Neural progenitor cell (in vitro differentiated cells): ENCODE results near the gene INHBC.

Source experiments
- EZH2 ChIP-seq: fragments of 200-600 bp; sonication (generic); IDR thresholded peaks from 2 replicates; pipeline ENCODE4 v1.6.1; 2017; ENCODE audit warnings: antibody characterized with exemption, mild to moderate bottlenecking, moderate library complexity
- TF ChIP-seq, protein P1 (sequence below): fragments of 200-600 bp; sonication (generic); IDR thresholded peaks from 2 replicates; pipeline ENCODE4 v1.5.1; 2017; ENCODE audit warnings: antibody characterized with exemption, mild to moderate bottlenecking

GRCh38 chr12:57479043-57479375 is 44.4 kb downstream of the INHBC start:
- TF ChIP-seq, protein P1, sequence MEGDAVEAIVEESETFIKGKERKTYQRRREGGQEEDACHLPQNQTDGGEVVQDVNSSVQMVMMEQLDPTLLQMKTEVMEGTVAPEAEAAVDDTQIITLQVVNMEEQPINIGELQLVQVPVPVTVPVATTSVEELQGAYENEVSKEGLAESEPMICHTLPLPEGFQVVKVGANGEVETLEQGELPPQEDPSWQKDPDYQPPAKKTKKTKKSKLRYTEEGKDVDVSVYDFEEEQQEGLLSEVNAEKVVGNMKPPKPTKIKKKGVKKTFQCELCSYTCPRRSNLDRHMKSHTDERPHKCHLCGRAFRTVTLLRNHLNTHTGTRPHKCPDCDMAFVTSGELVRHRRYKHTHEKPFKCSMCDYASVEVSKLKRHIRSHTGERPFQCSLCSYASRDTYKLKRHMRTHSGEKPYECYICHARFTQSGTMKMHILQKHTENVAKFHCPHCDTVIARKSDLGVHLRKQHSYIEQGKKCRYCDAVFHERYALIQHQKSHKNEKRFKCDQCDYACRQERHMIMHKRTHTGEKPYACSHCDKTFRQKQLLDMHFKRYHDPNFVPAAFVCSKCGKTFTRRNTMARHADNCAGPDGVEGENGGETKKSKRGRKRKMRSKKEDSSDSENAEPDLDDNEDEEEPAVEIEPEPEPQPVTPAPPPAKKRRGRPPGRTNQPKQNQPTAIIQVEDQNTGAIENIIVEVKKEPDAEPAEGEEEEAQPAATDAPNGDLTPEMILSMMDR = no peak
- no peak for TF ChIP-seq EZH2
